ENCODE results near the gene LLCFC1. TPM values are rescaled to one million over a fixed set of nuclear protein-coding genes. Genes with fewer than 3 reads are reported as not detected.

The LLCFC1 gene
- not detected for total RNA-seq

DNA sequence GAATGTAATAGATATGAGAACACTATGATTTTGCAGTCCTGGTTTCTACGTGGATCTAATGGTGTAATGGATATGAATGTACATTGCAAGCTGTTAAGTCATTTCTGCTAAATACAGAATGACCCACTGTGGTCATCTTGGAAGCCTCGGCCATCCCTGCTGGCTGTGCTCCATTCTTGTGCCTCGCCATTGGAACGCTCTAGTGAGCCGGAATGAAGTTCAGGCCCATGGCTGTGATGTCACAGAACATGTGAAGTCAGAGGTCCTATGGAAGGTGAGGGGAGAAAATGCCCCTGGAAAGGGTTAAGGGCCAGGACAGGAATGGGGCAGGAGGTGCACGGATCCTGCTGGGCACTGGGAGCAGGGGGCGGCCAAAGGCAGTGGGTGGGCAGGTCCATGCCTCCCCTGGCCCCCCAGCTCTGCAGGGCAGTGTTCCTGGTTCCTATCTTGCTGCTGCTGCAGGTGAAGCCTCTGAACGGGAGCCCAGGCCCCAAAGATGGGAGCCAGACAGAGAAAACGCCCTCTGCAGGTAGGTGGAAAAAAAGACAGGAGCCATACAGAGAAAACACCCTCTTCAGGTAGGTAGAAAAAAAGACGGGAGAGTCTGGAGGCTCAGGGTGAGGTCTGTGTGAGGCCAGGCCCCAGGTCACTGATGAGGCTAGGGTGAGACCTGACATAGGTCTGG lies at the start of gene LLCFC1:
LLCFC1 (plus strand) TSS at position 259 of the 685 bp plus-strand sequence; CDS start at position 397, 138 bp downstream.
- Histone ChIP-seq H3K4me3 (no peak within 1 kb of the TSS), H3K36me3 (no peaks in the 10 kb centered on the region), H3K27me3 (no peaks in the 10 kb centered on the region), H3K27ac (no peak within 1 kb of the TSS), H3K4me1 (no peaks in the 10 kb centered on the region), H3K9me3 (no peaks in the 10 kb centered on the region)
- in situ Hi-C loops (cut with MboI; ENCODE audit: low sequenced_read_pairs in 4 of 4) (no loop called here), intact Hi-C loops (cut with DNase I; ENCODE audit: low total_unique reads) (no loop called here)
- TF ChIP-seq POLR2A (IDR thresholded peaks at IDR 0.05) = no peak
- TF ChIP-seq, protein P1, sequence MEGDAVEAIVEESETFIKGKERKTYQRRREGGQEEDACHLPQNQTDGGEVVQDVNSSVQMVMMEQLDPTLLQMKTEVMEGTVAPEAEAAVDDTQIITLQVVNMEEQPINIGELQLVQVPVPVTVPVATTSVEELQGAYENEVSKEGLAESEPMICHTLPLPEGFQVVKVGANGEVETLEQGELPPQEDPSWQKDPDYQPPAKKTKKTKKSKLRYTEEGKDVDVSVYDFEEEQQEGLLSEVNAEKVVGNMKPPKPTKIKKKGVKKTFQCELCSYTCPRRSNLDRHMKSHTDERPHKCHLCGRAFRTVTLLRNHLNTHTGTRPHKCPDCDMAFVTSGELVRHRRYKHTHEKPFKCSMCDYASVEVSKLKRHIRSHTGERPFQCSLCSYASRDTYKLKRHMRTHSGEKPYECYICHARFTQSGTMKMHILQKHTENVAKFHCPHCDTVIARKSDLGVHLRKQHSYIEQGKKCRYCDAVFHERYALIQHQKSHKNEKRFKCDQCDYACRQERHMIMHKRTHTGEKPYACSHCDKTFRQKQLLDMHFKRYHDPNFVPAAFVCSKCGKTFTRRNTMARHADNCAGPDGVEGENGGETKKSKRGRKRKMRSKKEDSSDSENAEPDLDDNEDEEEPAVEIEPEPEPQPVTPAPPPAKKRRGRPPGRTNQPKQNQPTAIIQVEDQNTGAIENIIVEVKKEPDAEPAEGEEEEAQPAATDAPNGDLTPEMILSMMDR (IDR thresholded peaks at IDR 0.05 in 4 of 5, conservative IDR thresholded peaks at IDR 0.05 in 1 of 5) = no peak
- no peak for ATAC-seq
- no peak for DNase-seq

DNA sequence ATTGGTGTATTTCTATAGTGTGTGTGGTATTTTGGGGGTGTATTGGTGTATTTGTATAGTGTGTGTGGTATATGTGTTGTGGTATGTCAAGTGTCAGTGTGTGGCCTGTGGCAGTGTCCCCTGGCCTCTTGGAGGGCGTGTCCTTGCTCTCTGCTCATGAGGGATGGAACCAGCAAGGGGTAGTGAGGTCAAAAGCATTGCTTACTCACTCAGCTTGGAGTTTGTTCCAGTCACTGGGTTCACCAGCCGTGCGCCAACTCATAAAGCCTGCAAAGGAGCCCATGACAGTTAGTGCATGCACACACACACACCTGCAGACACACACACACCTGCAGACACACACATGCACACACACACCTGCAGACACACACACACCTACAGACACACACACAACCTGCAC lies 49.5 kb upstream of the LLCFC1 start:
- intact Hi-C loops (cut with DNase I; ENCODE audit: low total_unique reads) (no loop called here), in situ Hi-C loops (cut with MboI; ENCODE audit: low sequenced_read_pairs in 4 of 4) (no loop called here)
- H3K27ac ChIP-seq = no peak overlapping the region
- no peak for DNase-seq
- peaks cover 0 to 4% (median 0%) of the 10 kb centered on the region in 3 donors for H3K27me3 ChIP-seq
- no peak overlapping the region for H3K4me3 ChIP-seq
- no peaks in the 10 kb centered on the region for H3K36me3 ChIP-seq
- H3K9me3 ChIP-seq = no peaks in the 10 kb centered on the region
- no peaks in the 10 kb centered on the region for H3K4me1 ChIP-seq
- no peak for TF ChIP-seq POLR2A (IDR thresholded peaks at IDR 0.05)
- TF ChIP-seq, protein P1 (IDR thresholded peaks at IDR 0.05 in 4 of 5, conservative IDR thresholded peaks at IDR 0.05 in 1 of 5) = no peak
- no peak for ATAC-seq

DNA sequence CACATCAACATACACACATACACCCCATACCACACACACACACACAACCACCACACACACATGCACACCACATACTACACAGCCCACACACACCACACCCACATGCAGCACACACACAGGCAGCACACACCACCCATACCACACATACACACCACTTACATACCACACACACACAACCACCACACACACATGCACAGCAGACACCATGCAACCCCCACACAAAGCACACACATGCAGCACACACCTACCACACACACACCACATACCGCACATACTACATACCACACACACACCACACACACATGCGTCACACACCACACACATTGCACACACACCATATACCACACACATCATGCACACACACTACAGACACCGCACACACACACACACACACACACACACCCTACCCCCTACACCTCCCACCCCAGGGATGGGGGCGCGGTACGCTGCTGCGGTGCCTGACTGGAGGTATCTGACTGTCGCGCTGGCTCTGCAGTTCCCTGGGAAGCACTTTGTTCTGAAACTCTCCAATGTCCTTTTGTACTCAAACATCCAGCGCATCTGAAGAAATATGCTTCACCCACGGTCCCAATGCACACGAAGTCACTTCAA lies 48.3 kb upstream of the LLCFC1 start:
- Histone ChIP-seq H3K36me3 (no peaks in the 10 kb centered on the region), H3K9me3 (no peaks in the 10 kb centered on the region), H3K27me3 (peaks cover 0 to 4% (median 0%) of the 10 kb centered on the region in 3 donors), H3K27ac (no peak overlapping the region), H3K4me1 (no peaks in the 10 kb centered on the region), H3K4me3 (no peak overlapping the region)
- intact Hi-C loops (cut with DNase I; ENCODE audit: low total_unique reads) (no loop called here), in situ Hi-C loops (cut with MboI; ENCODE audit: low sequenced_read_pairs in 4 of 4) (no loop called here)
- TF ChIP-seq, protein P1 (IDR thresholded peaks at IDR 0.05 in 4 of 5, conservative IDR thresholded peaks at IDR 0.05 in 1 of 5) = no peak
- no peak for TF ChIP-seq POLR2A (IDR thresholded peaks at IDR 0.05)
- ATAC-seq = no peak
- no peak for DNase-seq

DNA sequence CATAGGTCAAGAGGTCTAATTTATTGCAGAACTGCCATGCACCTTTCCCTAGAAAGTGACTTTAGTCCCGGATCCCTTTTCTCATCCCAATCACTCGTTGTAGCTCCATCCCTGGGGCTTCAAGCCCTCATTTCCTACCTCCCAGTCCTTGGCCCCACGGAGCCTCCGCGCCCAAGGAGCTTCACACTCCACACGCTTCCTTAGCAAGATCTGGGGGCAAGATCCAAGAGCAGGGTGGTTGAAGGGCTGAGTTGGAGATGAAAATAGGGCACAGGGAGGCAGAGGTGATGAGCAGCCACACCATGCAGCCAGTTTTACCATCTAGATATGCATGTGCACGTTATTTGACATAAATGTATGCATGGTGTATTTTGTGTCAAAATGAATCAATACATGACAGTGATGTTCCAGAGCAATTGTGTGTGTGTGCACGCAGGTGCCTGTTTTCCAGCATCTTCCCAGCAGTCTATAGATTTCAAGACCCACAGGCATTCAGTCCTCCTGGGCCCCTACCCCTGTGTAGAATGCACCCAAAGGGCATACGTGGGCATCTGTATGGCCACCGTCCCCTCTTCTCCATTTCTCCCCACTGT lies 47.7 kb upstream of the LLCFC1 start:
- in situ Hi-C loops (cut with MboI; ENCODE audit: low sequenced_read_pairs in 4 of 4) = no loop called here
- no peak for ATAC-seq
- no peaks in the 10 kb centered on the region for H3K9me3 ChIP-seq
- H3K4me1 ChIP-seq = no peaks in the 10 kb centered on the region
- TF ChIP-seq, protein P1 (IDR thresholded peaks at IDR 0.05 in 4 of 5, conservative IDR thresholded peaks at IDR 0.05 in 1 of 5) = no peak
- no peak for TF ChIP-seq POLR2A (IDR thresholded peaks at IDR 0.05)
- H3K4me3 ChIP-seq = no peak overlapping the region
- no peaks in the 10 kb centered on the region for H3K36me3 ChIP-seq
- intact Hi-C loops (cut with DNase I; ENCODE audit: low total_unique reads) = no loop called here
- peaks cover 0 to 4% (median 0%) of the 10 kb centered on the region in 3 donors for H3K27me3 ChIP-seq
- no peak for DNase-seq
- no peak overlapping the region for H3K27ac ChIP-seq
